IMR-90 (cell line): ENCODE results near the gene GDPD5.

Experiments used
- BHLHE40 ChIP-seq: fragments of 150-350 bp; IDR thresholded peaks from 2 replicates; pipeline ENCODE4 v1.6.1; 2016; ENCODE audit warnings: mild to moderate bottlenecking, low read depth, low read length
- CEBPB ChIP-seq: IDR thresholded peaks from 2 replicates; pipeline ENCODE4 v1.6.1; 2012; ENCODE audit warnings: low read depth, low read length, improper control_type of control experiment
- CHD1 ChIP-seq: IDR thresholded peaks from 2 replicates; pipeline ENCODE4 v1.6.1; 2012; ENCODE audit warnings: low read depth, low read length, improper control_type of control experiment
- ELK1 ChIP-seq: fragments of 150-350 bp; IDR thresholded peaks from 2 replicates; pipeline ENCODE4 v1.6.1; 2016; ENCODE audit warnings: low read depth, mild to moderate bottlenecking, low read length, moderate library complexity, borderline replicate concordance
- FOS ChIP-seq: fragments of 150-350 bp; IDR thresholded peaks from 2 replicates; pipeline ENCODE4 v1.6.1; 2016; ENCODE audit warnings: low read depth, low read length
- MAFK ChIP-seq: IDR thresholded peaks from 2 replicates; pipeline ENCODE4 v1.6.1; 2012; ENCODE audit warnings: low read depth, low read length, improper control_type of control experiment
- POLR2A ChIP-seq: IDR thresholded peaks from 2 replicates; pipeline ENCODE4 v1.6.1; 2012; ENCODE audit warnings: mild to moderate bottlenecking, low read depth, low read length
- RAD21 ChIP-seq: IDR thresholded peaks from 2 replicates; pipeline ENCODE4 v1.6.1; 2012; ENCODE audit warnings: low read length, improper control_type of control experiment
- TF ChIP-seq, protein P1 (sequence below): conservative IDR thresholded peaks from 2 replicates; pipeline ENCODE4 v1.5.1; 2012; ENCODE audit warnings: mild to moderate bottlenecking, low read depth, low read length, improper control_type of control experiment
- TF ChIP-seq, protein P2 (sequence below): fragments of 150-350 bp; IDR thresholded peaks from 2 replicates; pipeline ENCODE4 v1.6.1; 2017; ENCODE audit warnings: mild to moderate bottlenecking, antibody characterized with exemption, low read length, low read depth

DNA sequence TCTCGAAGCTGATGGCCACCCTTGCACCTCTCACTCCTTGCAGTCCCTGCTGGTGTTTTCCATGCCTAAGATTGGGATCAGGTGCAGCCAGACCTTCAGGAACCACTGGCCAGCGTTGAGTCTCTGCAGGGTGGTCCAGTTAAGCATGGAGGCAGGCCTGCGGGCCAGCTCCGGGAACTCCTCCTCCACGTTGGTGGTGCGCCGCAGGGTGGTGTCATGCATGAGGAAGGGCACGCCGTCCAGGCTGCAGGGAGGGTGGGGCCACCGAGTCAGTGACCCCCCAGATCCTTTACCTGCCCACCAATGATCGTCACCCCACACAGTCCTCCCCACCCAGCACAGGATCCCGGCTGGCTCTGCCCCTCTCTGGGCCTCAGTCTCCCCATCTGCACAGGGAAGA lies 82.7 kb downstream of the GDPD5 start:
- TF ChIP-seq, protein P1, sequence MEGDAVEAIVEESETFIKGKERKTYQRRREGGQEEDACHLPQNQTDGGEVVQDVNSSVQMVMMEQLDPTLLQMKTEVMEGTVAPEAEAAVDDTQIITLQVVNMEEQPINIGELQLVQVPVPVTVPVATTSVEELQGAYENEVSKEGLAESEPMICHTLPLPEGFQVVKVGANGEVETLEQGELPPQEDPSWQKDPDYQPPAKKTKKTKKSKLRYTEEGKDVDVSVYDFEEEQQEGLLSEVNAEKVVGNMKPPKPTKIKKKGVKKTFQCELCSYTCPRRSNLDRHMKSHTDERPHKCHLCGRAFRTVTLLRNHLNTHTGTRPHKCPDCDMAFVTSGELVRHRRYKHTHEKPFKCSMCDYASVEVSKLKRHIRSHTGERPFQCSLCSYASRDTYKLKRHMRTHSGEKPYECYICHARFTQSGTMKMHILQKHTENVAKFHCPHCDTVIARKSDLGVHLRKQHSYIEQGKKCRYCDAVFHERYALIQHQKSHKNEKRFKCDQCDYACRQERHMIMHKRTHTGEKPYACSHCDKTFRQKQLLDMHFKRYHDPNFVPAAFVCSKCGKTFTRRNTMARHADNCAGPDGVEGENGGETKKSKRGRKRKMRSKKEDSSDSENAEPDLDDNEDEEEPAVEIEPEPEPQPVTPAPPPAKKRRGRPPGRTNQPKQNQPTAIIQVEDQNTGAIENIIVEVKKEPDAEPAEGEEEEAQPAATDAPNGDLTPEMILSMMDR, result no peak
- TF ChIP-seq RAD21 (no peak), MAFK (no peak), CEBPB (no peak), CHD1 (no peak), BHLHE40 (no peak), ELK1 (no peak), POLR2A (no peak), FOS (no peak)
- TF ChIP-seq, protein P2, sequence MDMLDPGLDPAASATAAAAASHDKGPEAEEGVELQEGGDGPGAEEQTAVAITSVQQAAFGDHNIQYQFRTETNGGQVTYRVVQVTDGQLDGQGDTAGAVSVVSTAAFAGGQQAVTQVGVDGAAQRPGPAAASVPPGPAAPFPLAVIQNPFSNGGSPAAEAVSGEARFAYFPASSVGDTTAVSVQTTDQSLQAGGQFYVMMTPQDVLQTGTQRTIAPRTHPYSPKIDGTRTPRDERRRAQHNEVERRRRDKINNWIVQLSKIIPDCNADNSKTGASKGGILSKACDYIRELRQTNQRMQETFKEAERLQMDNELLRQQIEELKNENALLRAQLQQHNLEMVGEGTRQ, result no peak
